Panc1 (cell line): ENCODE measurements around the gene KCNRG. TPM values are rescaled to one million over a fixed set of nuclear protein-coding genes. Genes with fewer than 3 reads are reported as not detected.

Experiments
- ATAC-seq: fragments of 200-7000 bp; cut with Tn5 transposase; 2 replicates; pipeline ENCODE4 v1.9.1; 2020; ENCODE audit warnings: mild to moderate bottlenecking, moderate library complexity
- BruUV-seq: library from RNA; stranded (reverse); fragments of 400-500 nt; replicated peaks from 2 replicates; lab custom pipeline; 2021; lab: Mats Ljungman, UMichigan
- CTCF ChIA-PET: fragments of 300-600 bp; sonication (Branson Sonifier 250); formaldehyde crosslinking; loops from one replicate; lab custom pipeline; 2022; ENCODE audit warnings: antibody characterized with exemption; lab: Charles Lee
- POLR2A ChIA-PET: fragments of 300-600 bp; sonication (Branson Sonifier 250); formaldehyde crosslinking; loops from one replicate; lab custom pipeline; 2022; ENCODE audit warnings: antibody characterized with exemption; lab: Charles Lee
- DNase-seq: peaks from one replicate; pipeline ENCODE4 v3.0.0-alpha.2; 2010; ENCODE audit warnings: low read depth, low spot score
- H3K27ac ChIP-seq: 2 replicates; pipeline ENCODE4 v1.5.1; 2011; ENCODE audit warnings: mild to moderate bottlenecking, low read length, inconsistent platforms
- H3K27me3 ChIP-seq: fragments of 200-500 bp; sonication (Bioruptor generic); 2 replicates; pipeline ENCODE4 v1.6.0; 2014; ENCODE audit warnings: low read length, inconsistent platforms; ENCODE audit not compliant: control insufficient read depth, insufficient read depth
- H3K36me3 ChIP-seq: fragments of 200-500 bp; sonication (Bioruptor generic); 2 replicates; pipeline ENCODE4 v1.5.1; 2014; ENCODE audit warnings: inconsistent platforms, mild to moderate bottlenecking, low read length, moderate library complexity; ENCODE audit not compliant: control insufficient read depth, insufficient read depth
- H3K4me1 ChIP-seq: 2 replicates; pipeline ENCODE4 v1.5.1; 2011; ENCODE audit warnings: inconsistent platforms, mild to moderate bottlenecking, low read length, moderate library complexity; ENCODE audit not compliant: control insufficient read depth, insufficient read depth
- H3K4me3 ChIP-seq, 2 experiments: 2 replicates each; pipeline ENCODE4 v1.5.1; 2011 to 2012; ENCODE audit warnings: low read depth in 2 of 2, low read length in 2 of 2, mild to moderate bottlenecking in 2 of 2, inconsistent platforms in 1 of 2, moderate library complexity in 1 of 2
- H3K9me3 ChIP-seq: fragments of 200-500 bp; sonication (Bioruptor generic); 2 replicates; pipeline ENCODE4 v1.5.1; 2014; ENCODE audit warnings: low read depth, mild to moderate bottlenecking, inconsistent platforms, low read length, moderate library complexity; ENCODE audit not compliant: control insufficient read depth, insufficient read depth
- POLR2AphosphoS5 ChIP-seq: IDR thresholded peaks from 2 replicates; pipeline ENCODE4 v1.6.1; 2012; ENCODE audit warnings: mild to moderate bottlenecking, low read depth, low read length, moderate library complexity
- SIN3A ChIP-seq: IDR thresholded peaks from 2 replicates; pipeline ENCODE4 v1.6.1; 2012; ENCODE audit warnings: low read depth, mild to moderate bottlenecking, low read length, moderate library complexity, borderline replicate concordance; ENCODE audit not compliant: insufficient read depth
- TCF7L2 ChIP-seq: IDR thresholded peaks from 2 replicates; pipeline ENCODE4 v1.6.1; 2011; ENCODE audit warnings: mild to moderate bottlenecking, low read depth, low read length, inconsistent platforms
- in situ Hi-C: cut with HindIII; loops from 2 replicates; pipeline ENCODE4 v1.10.0; 2016; ENCODE audit warnings: low sequenced_read_pairs, low pct_unique_long_range_greater_than_20kb
- intact Hi-C: fragments of 100-400 bp; cut with micrococcal nuclease; formaldehyde crosslinking; loops from one replicate; pipeline ENCODE4 v1.10.0; 2022; ENCODE audit not compliant: unreplicated experiment
- total RNA-seq: library from RNA; stranded (reverse); gene quantifications from one replicate; pipeline ENCODE4 v1.2.1, GENCODE V29; 2021; ENCODE audit not compliant: unreplicated experiment
- TF ChIP-seq, protein P1 (sequence below), 2 experiments: IDR thresholded peaks; 2 replicates each; pipeline ENCODE4 v1.6.1; 2011 to 2012; ENCODE audit warnings: low read depth in 2 of 2, control low read depth in 1 of 2, low read length in 1 of 2, mild to moderate bottlenecking in 1 of 2, moderate library complexity in 1 of 2; ENCODE audit not compliant: insufficient read depth in 1 of 2
- TF ChIP-seq, protein P2 (sequence below): fragments of 450-650 bp; IDR thresholded peaks from 2 replicates; pipeline ENCODE4 v1.5.1; 2017; ENCODE audit warnings: mild to moderate bottlenecking

The KCNRG gene
- total RNA-seq, 1 experiment from 2014 or later = 0.31 TPM

DNA sequence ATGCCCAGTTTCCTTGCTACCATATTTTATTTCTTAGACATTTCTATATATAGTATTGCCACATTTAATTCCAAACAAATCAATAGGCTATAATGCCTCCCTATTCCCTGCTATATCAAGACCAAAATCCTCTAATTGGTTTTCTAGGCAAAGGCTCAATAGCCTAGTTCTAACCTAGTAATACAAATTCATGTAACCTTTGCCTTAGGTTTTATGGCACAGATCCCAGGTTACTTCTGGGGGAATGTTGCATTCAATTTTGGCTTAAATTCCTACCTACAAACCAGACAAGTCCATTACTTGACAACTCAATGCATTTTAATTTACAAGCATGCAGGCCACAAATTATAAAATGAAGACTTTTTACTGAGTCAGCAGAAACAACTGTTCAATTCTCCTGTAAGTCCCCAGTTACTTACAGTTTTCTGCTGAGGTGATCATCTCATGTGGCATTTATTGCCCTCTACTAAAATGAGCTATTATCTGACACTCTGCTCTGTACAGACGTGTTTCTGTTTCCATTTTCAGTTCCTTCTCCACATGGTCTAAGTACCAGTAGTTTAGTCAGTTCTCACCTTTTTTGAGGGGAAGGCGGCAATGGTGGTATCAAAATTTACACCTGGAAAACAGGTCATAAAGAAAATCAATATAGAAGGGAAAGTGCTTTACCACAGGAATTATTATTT, 11.7 kb downstream of the KCNRG start:
- no peaks in the 10 kb centered on the region for H3K4me1 ChIP-seq
- in situ Hi-C loops (no loop called here), intact Hi-C loops (no loop called here)
- TF ChIP-seq, protein P1, sequence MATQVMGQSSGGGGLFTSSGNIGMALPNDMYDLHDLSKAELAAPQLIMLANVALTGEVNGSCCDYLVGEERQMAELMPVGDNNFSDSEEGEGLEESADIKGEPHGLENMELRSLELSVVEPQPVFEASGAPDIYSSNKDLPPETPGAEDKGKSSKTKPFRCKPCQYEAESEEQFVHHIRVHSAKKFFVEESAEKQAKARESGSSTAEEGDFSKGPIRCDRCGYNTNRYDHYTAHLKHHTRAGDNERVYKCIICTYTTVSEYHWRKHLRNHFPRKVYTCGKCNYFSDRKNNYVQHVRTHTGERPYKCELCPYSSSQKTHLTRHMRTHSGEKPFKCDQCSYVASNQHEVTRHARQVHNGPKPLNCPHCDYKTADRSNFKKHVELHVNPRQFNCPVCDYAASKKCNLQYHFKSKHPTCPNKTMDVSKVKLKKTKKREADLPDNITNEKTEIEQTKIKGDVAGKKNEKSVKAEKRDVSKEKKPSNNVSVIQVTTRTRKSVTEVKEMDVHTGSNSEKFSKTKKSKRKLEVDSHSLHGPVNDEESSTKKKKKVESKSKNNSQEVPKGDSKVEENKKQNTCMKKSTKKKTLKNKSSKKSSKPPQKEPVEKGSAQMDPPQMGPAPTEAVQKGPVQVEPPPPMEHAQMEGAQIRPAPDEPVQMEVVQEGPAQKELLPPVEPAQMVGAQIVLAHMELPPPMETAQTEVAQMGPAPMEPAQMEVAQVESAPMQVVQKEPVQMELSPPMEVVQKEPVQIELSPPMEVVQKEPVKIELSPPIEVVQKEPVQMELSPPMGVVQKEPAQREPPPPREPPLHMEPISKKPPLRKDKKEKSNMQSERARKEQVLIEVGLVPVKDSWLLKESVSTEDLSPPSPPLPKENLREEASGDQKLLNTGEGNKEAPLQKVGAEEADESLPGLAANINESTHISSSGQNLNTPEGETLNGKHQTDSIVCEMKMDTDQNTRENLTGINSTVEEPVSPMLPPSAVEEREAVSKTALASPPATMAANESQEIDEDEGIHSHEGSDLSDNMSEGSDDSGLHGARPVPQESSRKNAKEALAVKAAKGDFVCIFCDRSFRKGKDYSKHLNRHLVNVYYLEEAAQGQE (IDR thresholded peaks at IDR 0.05; ENCODE audit: insufficient read depth in 1 of 2, low read depth in 2 of 2, low read length in 1 of 2) = no peak
- no peak for TF ChIP-seq TCF7L2
- no peak for TF ChIP-seq SIN3A
- no peak for TF ChIP-seq POLR2AphosphoS5
- TF ChIP-seq, protein P2, sequence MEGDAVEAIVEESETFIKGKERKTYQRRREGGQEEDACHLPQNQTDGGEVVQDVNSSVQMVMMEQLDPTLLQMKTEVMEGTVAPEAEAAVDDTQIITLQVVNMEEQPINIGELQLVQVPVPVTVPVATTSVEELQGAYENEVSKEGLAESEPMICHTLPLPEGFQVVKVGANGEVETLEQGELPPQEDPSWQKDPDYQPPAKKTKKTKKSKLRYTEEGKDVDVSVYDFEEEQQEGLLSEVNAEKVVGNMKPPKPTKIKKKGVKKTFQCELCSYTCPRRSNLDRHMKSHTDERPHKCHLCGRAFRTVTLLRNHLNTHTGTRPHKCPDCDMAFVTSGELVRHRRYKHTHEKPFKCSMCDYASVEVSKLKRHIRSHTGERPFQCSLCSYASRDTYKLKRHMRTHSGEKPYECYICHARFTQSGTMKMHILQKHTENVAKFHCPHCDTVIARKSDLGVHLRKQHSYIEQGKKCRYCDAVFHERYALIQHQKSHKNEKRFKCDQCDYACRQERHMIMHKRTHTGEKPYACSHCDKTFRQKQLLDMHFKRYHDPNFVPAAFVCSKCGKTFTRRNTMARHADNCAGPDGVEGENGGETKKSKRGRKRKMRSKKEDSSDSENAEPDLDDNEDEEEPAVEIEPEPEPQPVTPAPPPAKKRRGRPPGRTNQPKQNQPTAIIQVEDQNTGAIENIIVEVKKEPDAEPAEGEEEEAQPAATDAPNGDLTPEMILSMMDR = no peak
- H3K9me3 ChIP-seq = no peaks in the 10 kb centered on the region
- ChIA-PET CTCF (no interaction called here), POLR2A (no interaction called here)
- H3K4me3 ChIP-seq = no peak overlapping the region
- ATAC-seq (no peak), DNase-seq (no peak)
- no peak overlapping the region for H3K27ac ChIP-seq
- no peaks in the 10 kb centered on the region for H3K27me3 ChIP-seq
- H3K36me3 ChIP-seq = no peaks in the 10 kb centered on the region
- BruUV-seq = no TSS peak

DNA sequence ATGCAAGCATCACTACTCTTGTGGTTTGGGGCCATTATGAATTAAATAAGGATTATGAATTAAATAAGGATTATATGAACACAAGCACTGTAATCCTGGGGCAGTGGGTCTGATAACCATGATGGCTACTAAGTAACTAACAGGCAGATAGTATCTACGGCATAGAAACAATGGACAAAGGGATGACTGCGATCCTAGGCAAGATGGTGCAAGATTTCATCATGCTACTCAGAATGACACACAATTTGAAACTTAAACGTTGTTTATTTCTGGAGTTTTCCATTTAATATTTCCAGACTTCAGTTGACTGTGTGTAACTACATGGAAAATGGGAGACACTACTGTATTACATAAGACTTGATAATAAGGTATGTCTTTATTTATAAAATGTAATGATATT, 15.1 kb downstream of the KCNRG start:
- TF ChIP-seq, protein P1 (IDR thresholded peaks at IDR 0.05; ENCODE audit: insufficient read depth in 1 of 2, low read depth in 2 of 2, low read length in 1 of 2) = no peak
- TF ChIP-seq POLR2AphosphoS5 (no peak), TCF7L2 (no peak), SIN3A (no peak)
- TF ChIP-seq, protein P2 = no peak
- H3K36me3 ChIP-seq = no peaks in the 10 kb centered on the region
- no peaks in the 10 kb centered on the region for H3K4me1 ChIP-seq
- H3K4me3 ChIP-seq = no peak overlapping the region
- ATAC-seq = no peak
- H3K27ac ChIP-seq = no peak overlapping the region; the same call in 1 of the 2 replicates
- ChIA-PET POLR2A (no interaction called here), CTCF (no interaction called here)
- intact Hi-C loops (no loop called here), in situ Hi-C loops (no loop called here)
- H3K9me3 ChIP-seq = no peaks in the 10 kb centered on the region
- no TSS peak for BruUV-seq
- no peak for DNase-seq
- no peaks in the 10 kb centered on the region for H3K27me3 ChIP-seq
